Skin epidermis (tissue), 12 donors: ENCODE results near the gene ANKRD62.
"Not testable (repeated sequence)": the region's sequence is repeated elsewhere in the genome, so short reads cannot be mapped to it uniquely, and the experiment has no call there.

ENCODE experiments used
- H3K27ac ChIP-seq, 21 experiments: fragments of 200-600 bp; sonication (generic) in 11 of 21; one replicate each; pipeline ENCODE4 v1.5.0; 2020; ENCODE audit warnings: mild to moderate bottlenecking in 3 of 21, inconsistent platforms in 2 of 21, moderate library complexity in 2 of 21
- H3K4me3 ChIP-seq, 7 experiments: fragments of 200-600 bp; sonication (generic) in 2 of 7; one replicate each; pipeline ENCODE4 v1.5.0; 2020; ENCODE audit warnings: inconsistent platforms in 2 of 7, mild to moderate bottlenecking in 2 of 7, moderate library complexity in 1 of 7

Gene ANKRD62

DNA sequence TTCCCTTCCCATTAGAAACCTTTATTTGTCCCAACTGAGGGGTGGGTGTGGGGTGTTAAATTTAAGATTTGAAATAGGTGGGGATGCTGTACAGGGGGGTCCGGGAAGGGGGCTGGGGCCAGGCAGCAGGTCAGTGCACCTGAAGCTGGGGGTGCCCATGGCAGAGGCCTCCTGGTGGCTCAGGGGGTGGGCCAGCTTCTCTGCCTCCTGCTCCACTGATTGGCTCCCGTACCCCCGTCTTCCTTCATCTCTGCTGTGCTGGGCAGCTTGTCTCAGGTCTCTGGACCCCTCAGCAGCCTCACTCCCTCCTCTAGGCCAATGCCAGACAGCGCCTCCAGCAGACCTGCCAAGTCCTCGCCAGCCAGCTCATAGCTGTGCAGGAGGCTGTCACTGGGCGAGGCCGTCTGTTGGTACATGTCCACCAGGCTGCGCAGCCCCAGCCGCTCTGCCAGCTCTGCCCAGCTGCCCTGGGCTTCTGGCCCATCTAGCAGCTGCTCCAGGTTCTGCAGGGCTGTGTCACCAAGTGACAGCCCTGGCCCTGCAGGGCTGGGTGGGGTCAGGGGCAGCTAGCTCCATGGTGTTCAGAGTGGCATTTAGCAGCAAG is 2.0 kb upstream of the ANKRD62 start:
- Histone ChIP-seq H3K27ac (no peak overlapping the region), H3K4me3 (no peak overlapping the region)

DNA sequence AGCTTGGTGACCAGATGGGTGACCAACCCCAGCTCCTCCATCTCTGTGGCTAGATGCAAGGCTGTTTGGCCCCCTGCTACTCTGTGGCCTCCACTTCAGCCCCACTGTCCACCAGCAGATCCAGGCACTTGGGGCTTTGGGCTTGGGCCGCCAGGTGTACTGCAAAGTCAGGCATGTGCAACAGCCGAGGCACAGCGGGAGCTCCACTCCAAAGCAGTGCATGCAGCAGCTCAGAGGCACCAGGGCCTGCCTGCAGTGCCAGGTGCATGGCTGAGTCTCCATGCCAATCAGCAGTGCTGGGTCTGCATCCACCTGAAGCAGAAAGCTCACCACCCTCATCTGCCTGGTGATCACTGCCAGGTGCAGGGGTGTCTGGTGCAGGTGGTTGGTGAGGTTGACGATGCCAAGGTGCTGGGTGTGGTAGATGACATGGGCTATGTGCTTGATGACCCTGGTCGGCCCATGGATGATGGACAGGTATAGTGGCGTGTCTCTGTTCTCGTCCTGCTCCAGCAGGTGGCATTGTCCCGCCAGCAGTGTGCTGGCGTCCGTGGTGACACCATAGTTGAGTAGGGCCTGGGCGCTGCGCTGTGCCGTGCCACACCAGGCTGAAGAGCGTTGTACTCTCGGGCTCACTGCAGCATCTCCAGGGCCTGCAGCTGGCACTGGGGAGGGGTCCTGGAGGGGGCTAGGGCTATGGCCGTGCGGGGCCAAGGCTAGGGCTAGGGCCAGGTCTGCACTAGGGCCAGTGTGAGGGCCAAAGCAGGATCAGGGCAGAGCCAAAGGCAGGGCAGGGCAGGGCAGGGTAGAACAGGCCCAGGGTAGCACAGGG is 1.0 kb upstream of the ANKRD62 start:
- Histone ChIP-seq H3K4me3 (no peak overlapping the region), H3K27ac (no peak overlapping the region)

- Histone ChIP-seq H3K27ac (no peak overlapping the region), H3K4me3 (no peak overlapping the region)
These were observed 4.7 kb downstream of the ANKRD62 start for GRCh38 chr18:12098374-12098773.

DNA sequence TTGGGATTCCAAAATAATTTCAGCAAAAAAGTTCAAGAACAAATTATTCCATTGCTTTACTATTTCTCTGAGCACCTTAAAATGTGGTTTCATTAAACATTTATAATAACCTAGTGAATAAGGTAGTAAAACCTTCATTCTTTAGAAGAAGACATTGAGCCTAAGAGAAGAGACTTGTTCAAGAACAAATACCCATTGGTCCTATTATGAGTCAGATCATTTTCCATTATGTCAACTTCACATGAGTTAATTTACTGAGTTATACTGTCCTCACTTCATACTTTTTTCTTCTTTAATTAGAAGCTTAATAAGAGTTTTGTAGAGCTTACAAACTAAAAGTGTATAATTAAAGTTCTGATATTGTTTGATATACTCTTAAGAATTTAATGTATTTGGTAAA is 5.5 kb downstream of the ANKRD62 start:
- Histone ChIP-seq H3K4me3 (no peak overlapping the region), H3K27ac (no peak overlapping the region)

DNA sequence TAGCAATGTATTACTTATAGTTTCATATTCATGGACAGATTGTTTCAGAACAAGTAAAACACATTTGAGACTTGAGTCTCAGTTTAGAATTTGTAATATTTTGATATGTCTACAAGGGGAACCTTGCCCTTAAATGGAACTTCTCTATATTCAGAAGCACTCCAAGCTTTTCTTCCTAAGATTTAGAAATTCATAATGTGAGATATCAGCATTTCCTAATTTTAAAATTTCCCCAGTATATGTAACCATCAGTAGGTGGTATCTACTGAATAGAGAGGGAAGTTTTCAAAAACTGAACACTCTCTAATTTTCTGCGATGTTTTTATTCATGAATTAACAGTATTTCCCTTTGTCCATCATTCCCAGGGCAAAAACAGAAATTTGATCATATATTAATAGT is 7.6 kb downstream of the ANKRD62 start:
- H3K4me3 ChIP-seq = no peak overlapping the region

DNA sequence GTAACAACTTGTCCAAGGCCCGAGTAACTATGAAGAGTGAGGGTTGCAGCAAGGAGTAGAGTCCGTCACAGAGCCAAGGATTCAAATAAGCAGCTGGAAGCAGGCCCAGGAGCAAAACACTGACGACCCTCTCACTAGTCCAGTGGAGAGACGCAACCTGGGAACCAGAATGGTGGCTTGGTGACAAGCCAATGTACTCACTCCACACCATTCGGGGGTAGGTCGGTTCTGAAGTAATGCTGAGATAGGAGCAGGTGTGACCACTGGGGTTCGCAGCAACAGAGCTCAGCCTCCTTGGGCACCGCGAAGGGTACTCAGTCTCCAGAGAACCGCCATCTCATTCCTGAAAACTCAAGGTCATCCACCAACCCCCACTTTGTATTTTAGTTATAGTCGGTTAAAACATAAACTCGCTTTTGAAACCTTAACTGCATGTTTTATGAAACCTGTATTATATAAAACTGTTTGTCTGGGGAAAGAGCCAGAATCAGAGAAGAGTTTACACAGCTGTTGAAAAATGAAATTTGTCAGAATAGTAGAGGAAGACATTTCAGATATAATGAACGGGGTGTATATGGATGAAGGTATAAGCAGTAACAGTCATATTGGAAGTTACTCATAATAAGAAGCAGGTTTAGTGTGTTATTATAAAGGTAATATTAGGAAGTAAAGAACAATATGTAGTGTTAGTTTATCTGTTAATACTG is 8.6 kb downstream of the ANKRD62 start:
- Histone ChIP-seq H3K4me3 (no peak overlapping the region), H3K27ac (no peak overlapping the region)

More for the DNA sequence above, 7.6 kb downstream of the ANKRD62 start:
- H3K27ac ChIP-seq = no peak overlapping the region

GRCh38 chr18:12106471-12106870 is 12.8 kb downstream of the ANKRD62 start:
- H3K4me3 ChIP-seq = no peak overlapping the region

DNA sequence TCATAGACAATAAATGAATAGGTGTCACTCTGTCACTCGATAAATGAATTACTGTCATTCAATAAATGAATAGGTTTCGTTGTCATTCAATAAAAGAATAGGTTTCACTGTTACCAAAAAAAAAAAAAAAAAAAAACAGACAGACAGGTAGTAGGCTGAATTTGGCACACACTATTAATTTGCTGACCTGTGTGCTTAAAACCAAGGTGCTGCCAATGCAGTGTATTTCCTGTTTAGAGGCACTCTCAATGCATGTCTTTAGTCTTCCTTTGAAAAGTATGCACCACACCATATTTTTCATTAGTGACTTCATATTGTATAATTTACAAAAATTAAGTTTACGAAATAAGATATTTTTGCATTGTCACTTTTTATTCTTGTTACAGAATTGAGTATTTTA is 16.2 kb downstream of the ANKRD62 start:
- no peak overlapping the region for H3K4me3 ChIP-seq
- no peak overlapping the region for H3K27ac ChIP-seq

More at GRCh38 chr18:12106471-12106870, 12.8 kb downstream of the ANKRD62 start:
- H3K27ac ChIP-seq = no peak overlapping the region

DNA sequence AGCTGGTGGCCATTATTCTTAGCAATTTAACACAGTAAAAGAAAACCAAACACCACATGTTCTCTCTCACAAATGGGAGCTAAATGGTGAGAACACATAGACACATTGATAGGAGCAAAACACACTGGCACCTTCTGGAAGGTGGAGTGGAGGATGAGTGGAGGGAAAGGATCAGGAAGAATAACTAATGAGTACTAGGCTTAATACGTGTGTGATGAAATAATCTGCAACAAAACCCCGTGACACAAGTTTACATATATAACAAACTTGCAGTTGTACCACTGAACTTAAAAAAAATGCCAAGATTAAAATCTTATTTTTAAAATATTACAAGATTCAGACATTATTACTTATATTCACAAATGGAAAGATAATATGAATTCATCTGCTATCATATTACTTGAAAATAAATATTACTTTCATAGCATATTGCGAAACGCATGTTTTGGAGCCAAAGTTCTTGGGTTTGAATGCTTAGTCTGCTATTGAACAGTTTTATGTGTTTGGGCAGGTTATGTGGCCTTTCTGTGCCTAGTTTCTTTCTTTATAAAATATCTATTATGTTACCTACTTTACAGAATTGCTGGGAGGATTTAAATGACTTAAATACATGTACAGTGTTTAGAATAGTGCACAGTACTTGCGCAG is 20.5 kb downstream of the ANKRD62 start:
- no peak overlapping the region for H3K4me3 ChIP-seq
- H3K27ac ChIP-seq = no peak overlapping the region

GRCh38 chr18:12119358-12119757 is 25.7 kb downstream of the ANKRD62 start:
- no peak overlapping the region for H3K27ac ChIP-seq
- no peak overlapping the region for H3K4me3 ChIP-seq

GRCh38 chr18:12121175-12122042 is 27.8 kb downstream of the ANKRD62 start:
- no peak overlapping the region for H3K27ac ChIP-seq

GRCh38 chr18:12122043-12122389 is 28.4 kb downstream of the ANKRD62 start:
- H3K4me3 ChIP-seq, H3K27ac ChIP-seq: not testable (repeated sequence)

More at GRCh38 chr18:12121175-12122042, 27.8 kb downstream of the ANKRD62 start:
- H3K4me3 ChIP-seq = no peak overlapping the region

DNA sequence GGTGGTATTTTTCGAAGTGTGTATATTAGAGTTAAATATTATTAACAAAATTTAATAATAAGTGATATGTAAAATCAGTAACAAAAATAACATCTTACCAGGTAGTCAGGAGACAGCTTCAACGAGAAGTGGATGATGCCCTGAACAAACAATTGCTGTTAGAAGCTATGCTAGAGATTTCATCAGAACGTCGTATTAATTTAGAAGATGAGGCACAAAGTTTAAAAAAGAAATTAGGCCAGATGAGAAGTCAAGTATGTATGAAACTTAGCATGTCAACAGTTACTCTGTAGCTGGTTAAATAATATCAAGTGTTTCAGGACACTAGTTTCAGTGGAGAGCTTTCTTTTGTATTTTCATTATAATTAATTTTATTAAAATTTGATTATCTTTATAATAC is 34.0 kb downstream of the ANKRD62 start:
- not testable (repeated sequence) for H3K27ac ChIP-seq, H3K4me3 ChIP-seq

GRCh38 chr18:12138831-12139230 is 45.2 kb downstream of the ANKRD62 start:
- H3K27ac ChIP-seq, H3K4me3 ChIP-seq: not testable (repeated sequence)

GRCh38 chr18:12140866-12141265 is 47.2 kb downstream of the ANKRD62 start:
- H3K27ac ChIP-seq, H3K4me3 ChIP-seq: not testable (repeated sequence)

DNA sequence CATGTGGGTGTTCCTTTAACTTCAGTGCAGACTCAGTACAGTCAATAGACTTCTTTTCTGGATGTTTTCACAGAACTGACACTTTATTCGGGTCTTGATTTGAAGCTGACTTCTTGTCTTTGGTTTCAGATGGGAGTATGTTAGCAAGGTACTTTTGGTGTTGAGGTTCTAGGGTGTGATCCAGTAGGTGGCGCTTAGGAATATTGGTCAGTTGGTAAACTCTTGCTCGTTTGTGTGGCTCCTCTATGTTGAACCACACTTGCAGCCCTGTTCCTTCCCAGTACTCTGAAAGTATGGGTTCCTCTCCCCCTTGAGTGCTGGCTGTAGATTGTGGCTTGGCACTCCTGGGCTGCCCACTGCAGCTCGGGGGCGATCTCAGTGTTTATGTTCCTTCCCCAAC is 48.1 kb downstream of the ANKRD62 start:
- not testable (repeated sequence) for H3K4me3 ChIP-seq, H3K27ac ChIP-seq

DNA sequence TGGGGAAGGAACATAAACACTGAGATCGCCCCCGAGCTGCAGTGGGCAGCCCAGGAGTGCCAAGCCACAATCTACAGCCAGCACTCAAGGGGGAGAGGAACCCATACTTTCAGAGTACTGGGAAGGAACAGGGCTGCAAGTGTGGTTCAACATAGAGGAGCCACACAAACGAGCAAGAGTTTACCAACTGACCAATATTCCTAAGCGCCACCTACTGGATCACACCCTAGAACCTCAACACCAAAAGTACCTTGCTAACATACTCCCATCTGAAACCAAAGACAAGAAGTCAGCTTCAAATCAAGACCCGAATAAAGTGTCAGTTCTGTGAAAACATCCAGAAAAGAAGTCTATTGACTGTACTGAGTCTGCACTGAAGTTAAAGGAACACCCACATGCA is 55.8 kb downstream of the ANKRD62 start:
- not testable (repeated sequence) for H3K4me3 ChIP-seq, H3K27ac ChIP-seq

DNA sequence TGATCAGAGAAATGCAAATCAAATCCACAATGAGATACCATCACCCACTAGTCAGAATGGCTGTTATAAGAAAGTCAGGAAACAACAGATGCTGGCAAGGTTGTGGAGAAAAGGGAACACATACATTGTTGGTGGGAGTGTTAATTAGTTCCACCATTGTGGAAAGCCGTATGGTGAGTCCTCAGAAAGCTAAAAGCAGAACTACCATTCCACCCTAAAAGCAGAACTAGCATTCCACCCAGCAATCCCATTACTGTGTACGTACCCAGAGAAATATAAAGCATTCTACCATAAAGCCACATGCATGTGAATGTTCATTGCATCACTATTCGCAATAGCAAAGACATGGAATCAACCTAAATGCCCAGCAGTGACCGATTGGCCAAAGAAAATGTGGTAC is 60.7 kb downstream of the ANKRD62 start:
- no peak overlapping the region for H3K4me3 ChIP-seq
- no peak overlapping the region for H3K27ac ChIP-seq

GRCh38 chr18:12155996-12156395 is 62.4 kb downstream of the ANKRD62 start:
- Histone ChIP-seq H3K27ac (no peak overlapping the region), H3K4me3 (no peak overlapping the region)

DNA sequence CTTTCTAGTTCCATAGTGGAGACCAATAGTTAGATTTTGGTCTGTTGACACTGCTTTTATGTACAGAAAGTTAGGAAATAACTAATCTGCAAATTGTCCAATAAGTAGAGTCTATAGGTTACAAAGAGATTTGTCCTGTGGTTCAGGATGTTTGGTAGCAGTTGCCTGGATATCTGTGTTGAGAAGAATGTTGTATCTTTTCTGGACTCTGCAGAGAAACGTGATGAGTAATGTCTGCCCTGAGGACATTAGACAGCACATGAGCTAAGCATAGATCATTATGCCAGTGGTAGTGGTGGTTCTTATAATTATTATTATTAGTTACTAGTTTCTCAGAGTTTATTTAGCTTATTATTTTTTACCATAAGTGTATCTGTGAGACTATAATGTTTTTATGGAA is 65.8 kb downstream of the ANKRD62 start:
- H3K27ac ChIP-seq = no peak overlapping the region
- H3K4me3 ChIP-seq = no peak overlapping the region
